ENCODE results near the gene SOX4.

Gene SOX4

GRCh38 chr6:21608601-21609000, 15.1 kb downstream of the SOX4 start:
- TF ChIP-seq PAX5 (IDR thresholded peaks at IDR 0.05; ENCODE audit: insufficient read depth, low read length, severe bottlenecking): no peak
- TF ChIP-seq TAF1 (IDR thresholded peaks at IDR 0.05; ENCODE audit: low read depth, low read length): no peak
- no peak for TF ChIP-seq POLR2AphosphoS5 (IDR thresholded peaks at IDR 0.05; ENCODE audit: low read depth, low read length)
- no peak for TF ChIP-seq POLR2A (IDR thresholded peaks at IDR 0.05; ENCODE audit: low read depth, low read length)
- TF ChIP-seq POU2F2 (IDR thresholded peaks at IDR 0.05; ENCODE audit: low read depth, low read length): no peak
- TF ChIP-seq SPI1 (IDR thresholded peaks at IDR 0.05; ENCODE audit: low read depth, low read length): no peak
- DNase-seq (ENCODE audit: insufficient read length, low spot score): no peak
- no peak for FAIRE-seq

GRCh38 chr6:21609881-21610329, 16.4 kb downstream of the SOX4 start:
- TF ChIP-seq POLR2AphosphoS5 (IDR thresholded peaks at IDR 0.05; ENCODE audit: low read depth, low read length) (no peak), POU2F2 (IDR thresholded peaks at IDR 0.05; ENCODE audit: low read depth, low read length) (no peak), PAX5 (IDR thresholded peaks at IDR 0.05; ENCODE audit: insufficient read depth, low read length, severe bottlenecking) (no peak), POLR2A (IDR thresholded peaks at IDR 0.05; ENCODE audit: low read depth, low read length) (no peak), TAF1 (IDR thresholded peaks at IDR 0.05; ENCODE audit: low read depth, low read length) (no peak), SPI1 (IDR thresholded peaks at IDR 0.05; ENCODE audit: low read depth, low read length) (no peak)
- DNase-seq (ENCODE audit: insufficient read length, low spot score) (no peak), FAIRE-seq (no peak)

GRCh38 chr6:21610341-21610740, 16.8 kb downstream of the SOX4 start:
- FAIRE-seq: no peak
- no peak for TF ChIP-seq TAF1 (IDR thresholded peaks at IDR 0.05; ENCODE audit: low read depth, low read length)
- TF ChIP-seq SPI1 (IDR thresholded peaks at IDR 0.05; ENCODE audit: low read depth, low read length): peak; percentile 93
- peak; percentile 39 for DNase-seq (ENCODE audit: insufficient read length, low spot score)

GRCh38 chr6:21611485-21611884, 17.9 kb downstream of the SOX4 start:
- TF ChIP-seq POLR2AphosphoS5 (IDR thresholded peaks at IDR 0.05; ENCODE audit: low read depth, low read length) (no peak), POLR2A (IDR thresholded peaks at IDR 0.05; ENCODE audit: low read depth, low read length) (no peak), SPI1 (IDR thresholded peaks at IDR 0.05; ENCODE audit: low read depth, low read length) (no peak), PAX5 (IDR thresholded peaks at IDR 0.05; ENCODE audit: insufficient read depth, low read length, severe bottlenecking) (no peak), TAF1 (IDR thresholded peaks at IDR 0.05; ENCODE audit: low read depth, low read length) (no peak), POU2F2 (IDR thresholded peaks at IDR 0.05; ENCODE audit: low read depth, low read length) (no peak)
- DNase-seq (ENCODE audit: insufficient read length, low spot score): no peak
- FAIRE-seq: no peak

DNA sequence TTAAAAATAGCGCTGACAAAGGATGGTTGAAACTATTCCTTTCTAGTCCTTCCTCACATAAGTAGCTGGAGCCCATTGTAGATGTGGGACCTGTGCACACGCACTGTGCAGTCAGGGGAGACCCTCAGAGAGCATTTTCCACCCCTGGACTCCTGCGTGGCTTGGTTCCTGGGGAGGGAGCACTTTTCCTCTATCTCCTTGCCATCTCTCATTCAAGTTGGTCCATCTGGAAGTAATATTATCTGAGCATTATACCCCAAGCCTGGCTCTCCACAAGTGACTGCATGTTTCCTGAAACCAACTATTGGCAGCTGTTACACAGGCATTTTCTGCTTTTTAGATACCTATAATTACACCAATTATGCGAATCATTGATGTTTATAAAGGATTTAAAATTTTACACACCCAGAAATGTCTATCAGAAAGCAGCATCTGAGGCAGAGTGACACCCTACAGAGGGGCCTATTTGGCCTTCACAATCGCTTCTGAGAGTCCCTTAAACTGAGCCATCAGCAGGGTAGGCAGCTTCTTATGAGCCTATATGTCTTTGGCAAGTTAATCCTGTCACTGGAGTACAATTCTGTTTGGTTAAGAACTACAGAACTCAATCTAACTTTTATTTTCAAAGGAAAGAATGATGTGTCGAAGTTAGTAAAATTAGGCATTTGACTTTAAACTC, 18.7 kb downstream of the SOX4 start:
- no peak for DNase-seq (ENCODE audit: insufficient read length, low spot score)
- FAIRE-seq: no peak
- TF ChIP-seq POLR2AphosphoS5 (IDR thresholded peaks at IDR 0.05; ENCODE audit: low read depth, low read length) (no peak), PAX5 (IDR thresholded peaks at IDR 0.05; ENCODE audit: insufficient read depth, low read length, severe bottlenecking) (no peak)

- DNase-seq (ENCODE audit: insufficient read length, low spot score) (no peak), FAIRE-seq (no peak)
- TF ChIP-seq POU2F2 (IDR thresholded peaks at IDR 0.05; ENCODE audit: low read depth, low read length): no peak
- TF ChIP-seq SPI1 (IDR thresholded peaks at IDR 0.05; ENCODE audit: low read depth, low read length): peak; percentile 19; the same call in 1 of the 2 replicates
Measured at GRCh38 chr6:21613809-21614208, 20.3 kb downstream of the SOX4 start.

GRCh38 chr6:21614226-21614625, 20.7 kb downstream of the SOX4 start:
- TF ChIP-seq PAX5 (IDR thresholded peaks at IDR 0.05; ENCODE audit: insufficient read depth, low read length, severe bottlenecking) (no peak), TAF1 (IDR thresholded peaks at IDR 0.05; ENCODE audit: low read depth, low read length) (no peak), POU2F2 (IDR thresholded peaks at IDR 0.05; ENCODE audit: low read depth, low read length) (no peak), POLR2AphosphoS5 (IDR thresholded peaks at IDR 0.05; ENCODE audit: low read depth, low read length) (no peak), SPI1 (IDR thresholded peaks at IDR 0.05; ENCODE audit: low read depth, low read length) (no peak)
- no peak for DNase-seq (ENCODE audit: insufficient read length, low spot score)
- no peak for FAIRE-seq

GRCh38 chr6:21615504-21615903, 22.0 kb downstream of the SOX4 start:
- no peak for DNase-seq (ENCODE audit: insufficient read length, low spot score)
- TF ChIP-seq POLR2AphosphoS5 (IDR thresholded peaks at IDR 0.05; ENCODE audit: low read depth, low read length) (no peak), PAX5 (IDR thresholded peaks at IDR 0.05; ENCODE audit: insufficient read depth, low read length, severe bottlenecking) (no peak), TAF1 (IDR thresholded peaks at IDR 0.05; ENCODE audit: low read depth, low read length) (no peak), POLR2A (IDR thresholded peaks at IDR 0.05; ENCODE audit: low read depth, low read length) (no peak), SPI1 (IDR thresholded peaks at IDR 0.05; ENCODE audit: low read depth, low read length) (no peak), POU2F2 (IDR thresholded peaks at IDR 0.05; ENCODE audit: low read depth, low read length) (no peak)
- no peak for FAIRE-seq

DNA sequence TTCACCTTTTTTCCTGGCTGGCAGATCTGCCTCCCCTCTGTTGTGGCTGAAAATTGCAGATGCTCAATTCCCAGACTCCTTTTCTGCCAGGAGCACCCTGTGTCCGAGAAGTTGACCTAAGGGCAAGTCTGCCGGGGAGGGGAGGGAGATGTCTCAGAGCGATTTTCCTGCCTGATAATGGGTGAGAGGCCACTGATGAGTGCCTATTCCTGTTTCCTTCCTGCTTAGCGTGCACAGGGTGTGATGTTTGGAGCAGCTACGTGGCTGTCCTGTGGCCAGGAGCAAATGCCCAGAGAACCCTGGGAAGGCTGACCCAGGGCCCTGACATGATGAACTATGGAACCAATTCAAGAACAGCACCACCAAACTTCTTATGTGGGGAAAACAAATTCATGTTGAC, 22.5 kb downstream of the SOX4 start:
- FAIRE-seq: no peak

GRCh38 chr6:21625642-21626041, 32.1 kb downstream of the SOX4 start:
- TF ChIP-seq POLR2AphosphoS5 (IDR thresholded peaks at IDR 0.05; ENCODE audit: low read depth, low read length): no peak
- TF ChIP-seq PAX5 (IDR thresholded peaks at IDR 0.05; ENCODE audit: insufficient read depth, low read length, severe bottlenecking): no peak
- TF ChIP-seq POU2F2 (IDR thresholded peaks at IDR 0.05; ENCODE audit: low read depth, low read length): no peak
- no peak for TF ChIP-seq TAF1 (IDR thresholded peaks at IDR 0.05; ENCODE audit: low read depth, low read length)
- no peak for TF ChIP-seq SPI1 (IDR thresholded peaks at IDR 0.05; ENCODE audit: low read depth, low read length)
- no peak for TF ChIP-seq POLR2A (IDR thresholded peaks at IDR 0.05; ENCODE audit: low read depth, low read length)
- DNase-seq (ENCODE audit: insufficient read length, low spot score): no peak
- FAIRE-seq: no peak

More for the DNA sequence above, 22.5 kb downstream of the SOX4 start:
- DNase-seq (ENCODE audit: insufficient read length, low spot score): no peak
- TF ChIP-seq TAF1 (IDR thresholded peaks at IDR 0.05; ENCODE audit: low read depth, low read length): no peak
- TF ChIP-seq POLR2AphosphoS5 (IDR thresholded peaks at IDR 0.05; ENCODE audit: low read depth, low read length): no peak
- no peak for TF ChIP-seq SPI1 (IDR thresholded peaks at IDR 0.05; ENCODE audit: low read depth, low read length)
- TF ChIP-seq POLR2A (IDR thresholded peaks at IDR 0.05; ENCODE audit: low read depth, low read length): no peak
- no peak for TF ChIP-seq POU2F2 (IDR thresholded peaks at IDR 0.05; ENCODE audit: low read depth, low read length)
- no peak for TF ChIP-seq PAX5 (IDR thresholded peaks at IDR 0.05; ENCODE audit: insufficient read depth, low read length, severe bottlenecking)

Data from GM12891 (cell line).